Measurements from ENCODE around the gene BACE1-AS.

BACE1-AS gene

DNA sequence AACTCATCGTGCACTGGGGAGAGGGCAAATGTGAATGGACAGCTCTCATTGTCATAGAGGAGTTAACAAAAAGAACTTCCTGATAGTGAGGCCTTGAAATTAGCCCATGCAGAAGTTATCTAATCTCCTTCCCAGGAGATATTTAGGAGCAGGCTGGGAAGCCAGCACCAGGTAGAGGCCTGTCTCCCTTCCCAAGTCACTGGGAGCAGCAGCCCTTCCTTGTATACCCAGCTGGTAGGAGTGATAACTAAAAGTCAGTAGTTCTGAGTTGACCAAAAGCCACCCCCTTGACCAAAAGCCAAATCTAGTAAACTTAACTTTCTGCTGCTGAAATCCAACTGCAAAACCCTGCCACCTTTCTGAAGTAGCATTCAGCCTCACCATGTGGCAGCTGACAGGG, 1.4 kb upstream of the BACE1-AS start:
- no peak for DNase-seq (ENCODE audit: low read depth in 3 of 3, low spot score in 1 of 3)

DNA sequence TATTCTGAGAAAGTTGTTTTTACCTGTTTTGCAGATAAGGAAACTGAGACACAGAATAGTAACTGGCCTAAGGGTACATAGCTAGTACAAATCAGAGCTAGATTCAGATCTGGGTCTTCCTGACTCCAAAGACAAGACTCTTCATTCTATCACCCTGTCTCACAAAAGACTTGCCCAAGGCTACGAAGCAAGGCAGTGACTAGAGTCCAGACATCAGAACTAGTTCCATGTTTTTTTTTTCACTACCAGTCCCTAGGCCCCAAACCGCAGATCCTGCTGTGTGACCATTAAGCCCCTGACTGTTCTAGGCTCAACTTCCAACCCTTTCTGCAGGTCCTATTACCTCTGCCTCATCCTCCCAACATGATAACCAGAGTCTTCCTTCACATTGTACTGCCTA, 1.5 kb downstream of the BACE1-AS start:
- DNase-seq (ENCODE audit: low read depth in 3 of 3, low spot score in 1 of 3): no peak

DNA sequence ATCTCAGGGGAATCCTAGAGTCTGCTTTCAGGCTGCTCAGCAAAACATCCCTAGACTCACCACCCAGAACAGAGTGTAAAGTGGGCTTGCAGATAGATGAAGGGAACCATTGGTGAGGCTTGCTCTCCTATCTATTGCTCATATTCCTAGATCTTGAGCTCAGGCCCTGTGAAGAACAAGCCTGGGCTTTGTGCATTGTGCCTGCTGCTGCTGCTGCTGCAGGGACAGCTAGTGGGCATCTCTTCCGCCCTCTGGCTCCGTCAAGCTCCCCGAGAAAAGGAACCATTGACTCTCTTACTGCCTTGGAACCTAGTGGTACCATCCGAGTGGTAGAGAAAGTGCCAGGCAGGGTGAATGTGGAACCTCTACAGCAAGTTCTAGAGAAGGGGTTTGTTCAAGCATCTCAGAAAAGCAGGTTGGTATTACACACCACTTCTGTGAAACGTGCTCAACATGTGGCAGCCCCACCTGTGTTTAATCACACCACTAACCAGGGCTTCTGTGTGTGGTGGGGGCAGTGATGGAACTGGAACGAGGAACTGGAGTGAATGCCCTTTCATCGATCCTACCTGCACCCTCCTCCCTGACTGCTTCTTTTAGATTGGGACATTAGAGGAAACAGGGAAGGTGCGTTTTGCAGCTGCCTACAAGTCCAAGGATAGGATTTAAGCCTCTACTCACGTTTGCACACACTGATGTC, 4.4 kb downstream of the BACE1-AS start:
- no peak for DNase-seq (ENCODE audit: low read depth in 3 of 3, low spot score in 1 of 3)

DNA sequence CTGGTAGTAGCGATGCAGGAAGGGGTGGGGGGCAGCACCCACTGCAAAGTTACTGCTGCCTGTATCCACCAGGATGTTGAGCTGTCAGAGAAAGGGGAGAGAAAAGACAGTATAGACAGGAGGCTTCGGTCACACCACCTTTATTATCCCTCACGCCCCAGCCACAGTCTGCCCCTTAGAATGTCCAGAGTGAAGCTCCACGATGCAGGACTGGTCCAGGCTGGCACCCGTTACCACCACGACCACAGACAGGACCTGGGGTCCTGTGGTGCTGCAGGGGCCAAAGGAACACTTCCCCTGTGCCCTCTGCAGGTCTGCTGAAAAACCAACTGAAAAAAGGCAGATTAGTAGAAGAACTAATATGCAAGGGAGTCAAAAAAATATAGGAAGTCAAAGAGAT, 5.7 kb downstream of the BACE1-AS start:
- DNase-seq (ENCODE audit: low read depth in 3 of 3, low spot score in 1 of 3): no peak

DNA sequence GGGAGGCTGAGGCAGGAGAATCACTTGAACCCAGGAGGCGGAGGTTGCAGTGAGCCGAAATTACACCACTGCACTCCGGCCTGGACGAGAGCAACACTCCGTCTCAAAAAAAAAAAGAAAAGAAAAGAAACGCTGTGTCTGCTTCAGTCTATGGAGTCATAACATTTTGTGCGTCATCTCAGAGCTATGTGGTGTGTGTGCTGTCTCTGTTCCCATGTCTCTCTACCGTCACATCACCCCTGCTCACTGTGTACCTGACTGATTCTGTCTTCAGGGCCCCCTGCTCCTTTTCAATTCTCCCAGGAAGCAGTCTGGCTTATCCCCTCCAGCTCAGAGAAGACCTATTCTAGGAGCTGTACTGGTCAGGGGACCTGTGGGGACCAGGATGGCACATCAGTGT, 7.0 kb downstream of the BACE1-AS start:
- no peak for DNase-seq (ENCODE audit: low read depth in 3 of 3, low spot score in 1 of 3)

DNA sequence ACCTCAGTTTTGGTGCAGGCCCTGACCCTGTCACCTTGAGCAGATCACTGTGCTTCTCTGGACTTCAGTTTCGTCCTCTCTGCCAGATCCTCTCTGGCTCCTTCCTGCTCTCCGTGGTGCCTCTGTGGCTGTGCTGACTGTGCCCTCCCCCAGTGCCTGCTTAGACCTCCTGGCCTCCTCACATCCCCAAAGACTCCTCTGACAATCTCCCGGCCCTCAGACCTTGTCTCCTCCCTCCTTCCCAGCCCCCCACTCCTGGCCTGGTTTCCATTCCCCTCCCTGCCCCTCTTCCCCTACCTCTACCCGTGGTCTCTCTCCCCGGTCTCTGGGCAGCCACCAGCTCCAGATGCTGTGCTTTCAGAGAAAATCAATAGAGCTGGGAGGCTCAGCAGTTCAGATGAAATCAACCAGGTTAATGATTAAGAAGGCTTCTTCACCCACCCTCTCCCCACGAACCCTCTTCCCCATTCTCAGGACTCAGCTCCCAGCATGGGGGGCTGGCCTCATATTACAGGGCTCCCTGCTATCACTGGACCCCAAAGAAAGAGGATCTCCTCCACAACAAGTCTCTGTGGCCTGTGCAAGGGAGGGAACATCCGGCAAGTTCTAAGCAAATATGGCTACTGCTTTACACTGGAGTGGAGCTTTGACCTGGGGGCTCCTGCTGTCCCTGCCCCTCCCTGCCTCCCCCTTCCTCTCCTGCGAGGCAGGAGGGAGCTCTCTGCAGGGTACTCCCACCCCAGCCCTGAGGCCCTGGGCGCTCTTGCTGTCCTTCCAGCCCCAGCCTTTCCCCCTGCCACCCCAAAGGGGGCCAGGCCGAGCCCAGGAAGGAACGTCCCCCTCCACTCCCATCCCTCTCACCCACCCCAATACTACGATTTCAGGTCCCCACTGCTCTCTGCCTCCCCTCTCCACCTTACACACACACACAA, 8.5 kb downstream of the BACE1-AS start:
- no peak for DNase-seq (ENCODE audit: low read depth in 3 of 3, low spot score in 1 of 3)

DNA sequence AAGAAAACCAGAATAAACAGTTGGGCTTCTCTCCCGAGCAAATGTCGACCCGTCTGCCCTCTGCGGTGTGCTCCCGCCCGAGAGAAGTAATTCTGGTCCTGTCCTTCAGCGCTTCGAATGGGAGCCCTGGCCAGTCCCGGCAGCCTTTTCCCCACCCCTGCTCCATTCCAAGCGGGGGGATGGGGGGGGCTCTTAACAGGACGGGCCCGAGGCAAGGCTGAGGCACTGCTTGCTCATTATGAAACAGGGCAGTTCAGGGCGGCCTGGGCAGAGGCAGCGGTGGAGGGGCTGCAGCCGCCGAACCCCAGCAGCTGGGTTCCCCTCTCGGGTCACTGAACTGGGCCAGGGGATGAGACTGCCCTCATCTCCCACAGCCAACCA, 9.1 kb downstream of the BACE1-AS start:
- DNase-seq (ENCODE audit: low read depth in 3 of 3, low spot score in 1 of 3): no peak

DNA sequence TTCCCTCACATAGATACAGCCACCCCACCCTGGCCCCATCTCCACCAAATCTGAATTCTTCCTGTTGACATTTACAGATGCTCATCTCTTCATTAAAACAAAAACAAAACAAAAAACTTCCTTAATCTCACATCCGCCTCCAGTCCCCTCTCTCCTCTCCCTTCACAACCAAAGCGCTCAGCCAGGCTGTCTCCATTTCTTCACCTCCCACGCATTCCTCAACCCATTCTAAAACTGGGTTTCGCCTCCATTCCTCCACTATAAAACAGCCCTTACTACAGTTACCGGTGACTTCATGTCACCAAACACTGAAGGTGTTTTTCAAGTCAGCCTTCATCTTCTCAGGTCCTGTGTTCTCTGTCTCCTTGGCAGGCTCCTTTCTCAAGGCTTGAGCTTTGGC, 9.6 kb downstream of the BACE1-AS start:
- no peak for DNase-seq (ENCODE audit: low read depth in 3 of 3, low spot score in 1 of 3)

DNA sequence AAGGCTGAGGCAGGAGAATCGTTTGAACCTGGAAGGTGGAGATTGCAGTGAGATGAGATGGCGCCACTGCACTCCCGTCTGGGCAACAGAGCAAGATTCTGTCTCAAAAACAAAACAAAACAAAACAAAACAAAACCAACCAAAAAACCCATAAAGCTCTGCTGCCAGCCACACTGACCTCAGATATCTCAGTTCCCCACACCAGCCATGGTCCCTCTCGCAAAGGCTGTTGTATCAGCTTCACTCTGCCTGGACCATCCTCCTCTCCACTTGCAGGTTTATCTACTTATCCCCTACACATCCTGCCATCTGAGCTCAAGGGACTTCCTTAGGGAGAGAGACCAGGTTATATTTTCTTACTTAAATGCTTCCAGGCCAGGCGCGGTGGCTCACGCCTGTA, 11.1 kb downstream of the BACE1-AS start:
- DNase-seq (ENCODE audit: low read depth in 3 of 3, low spot score in 1 of 3): no peak

DNA sequence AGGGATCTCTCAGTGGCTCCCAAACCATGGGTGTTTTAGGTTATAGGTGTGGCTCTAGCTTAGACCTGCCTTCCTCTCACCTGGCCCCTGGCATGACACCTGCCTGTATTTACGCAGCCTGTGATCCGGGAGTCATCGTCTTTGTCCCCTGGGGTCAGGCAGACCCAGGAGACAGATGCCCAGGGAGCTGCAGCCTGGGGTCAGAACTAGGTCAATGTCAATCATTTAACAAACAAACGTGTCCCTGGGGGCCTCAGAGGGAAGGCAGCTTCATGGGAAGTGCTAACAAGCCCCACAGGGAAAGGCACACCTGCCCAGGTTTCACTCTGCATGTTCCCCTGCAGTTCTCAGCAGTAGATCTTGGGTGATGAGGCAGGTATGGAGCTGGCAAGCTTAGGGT, 12.0 kb downstream of the BACE1-AS start:
- DNase-seq (ENCODE audit: low read depth in 3 of 3, low spot score in 1 of 3): no peak

DNA sequence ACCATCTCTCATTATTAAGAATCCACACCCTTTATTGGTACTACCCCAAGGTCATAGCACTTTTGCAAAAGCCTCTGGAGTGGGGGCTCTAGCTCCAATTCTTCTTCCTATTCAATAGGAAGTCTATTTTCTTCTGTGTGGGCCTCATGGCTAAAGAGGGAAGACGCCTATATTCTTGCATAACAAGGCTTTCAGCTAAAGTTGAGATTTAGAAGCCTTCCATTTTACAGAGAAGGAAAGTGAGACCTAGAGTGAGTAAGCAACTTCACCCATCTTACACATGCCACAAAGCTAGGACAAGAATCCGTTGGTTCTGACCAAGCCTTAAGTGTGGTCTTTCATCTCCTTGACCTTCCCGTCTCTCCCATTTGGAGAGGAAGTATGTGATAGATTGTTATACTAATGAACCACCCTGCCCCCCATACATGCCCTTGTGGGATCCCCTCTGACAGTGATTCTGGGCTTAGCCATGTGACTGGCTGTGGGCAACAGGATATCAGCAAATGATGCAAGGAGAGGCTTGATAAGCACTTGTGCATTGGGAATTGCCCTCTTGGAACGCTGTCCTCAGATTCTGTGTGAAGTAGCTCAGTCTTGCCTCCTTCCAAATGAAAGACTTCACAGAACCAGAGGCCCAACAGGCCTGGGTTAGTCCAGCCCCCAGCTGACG, 12.6 kb downstream of the BACE1-AS start:
- DNase-seq (ENCODE audit: low read depth in 3 of 3, low spot score in 1 of 3): no peak

DNA sequence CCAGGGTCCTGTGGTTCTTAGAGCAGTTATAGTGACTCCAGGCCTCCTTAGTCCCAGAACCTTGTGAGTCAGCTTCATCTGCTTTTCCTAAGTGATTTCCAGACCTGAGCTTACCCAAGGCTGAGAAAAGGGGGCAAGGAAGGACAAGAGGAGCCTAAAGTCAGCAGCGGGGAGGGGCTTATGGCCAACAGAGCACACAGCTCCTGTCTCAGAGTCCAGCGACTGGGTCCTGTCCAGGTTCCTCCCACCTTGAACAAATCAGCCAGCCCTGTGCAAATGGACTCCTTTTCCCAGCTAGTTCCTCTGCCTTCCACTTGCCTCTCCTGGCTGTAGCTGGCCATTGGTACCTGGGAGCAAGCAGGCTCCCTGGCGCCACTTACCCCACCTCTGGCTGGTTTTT, 14.0 kb downstream of the BACE1-AS start:
- no peak for DNase-seq (ENCODE audit: low read depth in 3 of 3, low spot score in 1 of 3)

DNA sequence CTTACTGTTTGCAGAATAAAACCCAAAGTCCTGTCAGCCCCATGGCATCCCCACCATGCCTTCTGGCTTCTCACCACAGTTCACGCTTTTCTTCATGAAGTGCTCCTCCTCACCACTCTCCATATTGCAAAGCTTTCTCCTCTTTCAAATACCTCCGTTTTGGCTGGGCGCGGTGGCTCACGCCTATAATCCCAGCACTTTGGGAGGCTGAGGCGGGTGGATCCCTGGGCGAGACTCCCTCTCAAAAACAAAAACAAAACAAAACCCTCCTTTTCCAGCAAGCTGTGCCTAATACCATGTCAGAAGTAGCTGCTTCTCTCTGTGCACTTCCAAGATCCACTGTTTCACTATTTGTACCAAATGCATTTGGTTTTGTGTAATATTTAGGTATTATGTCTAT, 18.2 kb downstream of the BACE1-AS start:
- DNase-seq (ENCODE audit: low read depth in 3 of 3, low spot score in 1 of 3): no peak

DNA sequence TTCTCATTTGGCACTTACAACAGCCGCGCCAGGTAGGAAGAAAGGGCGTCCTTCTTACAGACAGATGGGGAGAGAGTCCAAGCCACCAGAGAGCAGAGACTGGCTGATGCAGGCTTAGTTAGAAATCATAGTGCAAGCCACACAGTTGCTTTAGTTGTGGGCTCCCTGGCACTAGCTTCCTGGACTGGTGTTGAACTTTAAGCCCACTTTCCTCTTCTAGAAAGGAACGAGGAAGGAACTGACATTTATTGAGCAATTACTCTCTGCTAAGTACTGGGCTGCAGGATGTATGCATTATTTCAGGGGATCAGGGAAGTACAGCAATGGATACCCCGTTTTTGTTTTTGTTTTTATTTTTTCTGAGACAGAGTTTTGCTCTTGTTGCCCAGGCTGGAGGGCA, 21.9 kb downstream of the BACE1-AS start:
- no peak for DNase-seq (ENCODE audit: low read depth in 3 of 3, low spot score in 1 of 3)

DNA sequence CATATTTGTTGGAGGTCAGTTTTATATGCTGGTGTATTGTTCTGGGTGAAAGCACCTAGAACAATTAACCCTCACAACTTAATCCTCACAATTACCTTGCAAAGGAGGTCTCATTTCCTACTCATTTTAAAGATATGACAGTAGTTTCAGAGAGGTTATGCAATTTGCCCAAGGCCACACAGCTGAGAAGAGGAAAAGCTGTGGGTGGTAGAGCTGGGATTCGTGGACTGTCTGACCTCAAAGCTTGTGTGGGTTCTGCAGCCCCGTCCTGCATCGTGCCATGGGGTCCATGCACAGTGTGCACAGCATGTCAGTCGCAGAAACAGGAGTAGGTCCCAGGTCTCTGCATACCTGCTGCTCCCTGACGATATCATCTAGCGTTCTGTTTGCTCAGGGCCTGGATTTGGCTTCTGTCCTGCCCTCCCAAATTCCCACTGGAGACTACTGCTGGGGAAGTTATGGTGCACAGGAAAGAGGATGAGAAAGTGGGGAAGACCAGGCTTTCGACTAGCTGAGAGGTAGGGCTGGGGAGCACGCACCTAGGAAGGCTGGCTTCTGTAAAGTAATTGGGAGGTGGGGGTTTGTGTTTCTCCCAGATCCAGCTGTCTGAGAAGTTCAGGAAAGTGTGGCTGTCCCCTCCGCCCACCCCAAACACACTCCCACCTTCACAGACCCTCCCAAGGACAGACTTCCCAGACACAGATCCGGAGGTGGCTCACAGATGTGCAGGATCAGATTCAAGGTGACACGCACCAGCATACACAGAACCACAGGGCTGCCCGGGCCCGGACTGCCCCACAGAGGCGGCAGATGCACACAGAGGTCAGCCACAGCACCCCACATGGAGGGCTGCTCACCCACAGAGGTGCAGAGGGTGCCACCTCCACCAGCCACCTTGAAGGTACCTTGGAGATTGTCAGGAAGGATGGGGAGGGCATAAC, 23.0 kb downstream of the BACE1-AS start:
- no peak for DNase-seq (ENCODE audit: low read depth in 3 of 3, low spot score in 1 of 3)

DNA sequence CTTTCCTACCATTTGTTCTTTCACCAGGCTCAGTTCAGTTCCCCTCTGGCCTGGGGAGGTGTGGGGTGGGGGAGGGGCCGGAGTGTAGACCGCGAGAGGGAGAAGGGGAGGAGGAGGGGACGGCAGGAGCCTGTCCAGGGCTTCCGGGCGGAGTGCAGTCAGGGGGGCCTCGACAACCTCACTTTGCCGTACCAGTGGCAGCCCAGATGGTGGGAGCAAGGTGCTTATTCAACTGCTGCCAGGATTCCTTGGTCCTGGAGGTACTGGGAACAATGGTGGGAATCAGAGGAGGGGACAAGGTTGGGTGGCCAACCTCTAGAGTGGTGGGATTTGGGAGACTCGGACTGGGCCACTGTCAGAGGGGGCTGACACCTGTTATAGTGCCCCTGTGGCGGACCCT, 23.7 kb downstream of the BACE1-AS start:
- no peak for DNase-seq (ENCODE audit: low read depth in 3 of 3, low spot score in 1 of 3)

DNA sequence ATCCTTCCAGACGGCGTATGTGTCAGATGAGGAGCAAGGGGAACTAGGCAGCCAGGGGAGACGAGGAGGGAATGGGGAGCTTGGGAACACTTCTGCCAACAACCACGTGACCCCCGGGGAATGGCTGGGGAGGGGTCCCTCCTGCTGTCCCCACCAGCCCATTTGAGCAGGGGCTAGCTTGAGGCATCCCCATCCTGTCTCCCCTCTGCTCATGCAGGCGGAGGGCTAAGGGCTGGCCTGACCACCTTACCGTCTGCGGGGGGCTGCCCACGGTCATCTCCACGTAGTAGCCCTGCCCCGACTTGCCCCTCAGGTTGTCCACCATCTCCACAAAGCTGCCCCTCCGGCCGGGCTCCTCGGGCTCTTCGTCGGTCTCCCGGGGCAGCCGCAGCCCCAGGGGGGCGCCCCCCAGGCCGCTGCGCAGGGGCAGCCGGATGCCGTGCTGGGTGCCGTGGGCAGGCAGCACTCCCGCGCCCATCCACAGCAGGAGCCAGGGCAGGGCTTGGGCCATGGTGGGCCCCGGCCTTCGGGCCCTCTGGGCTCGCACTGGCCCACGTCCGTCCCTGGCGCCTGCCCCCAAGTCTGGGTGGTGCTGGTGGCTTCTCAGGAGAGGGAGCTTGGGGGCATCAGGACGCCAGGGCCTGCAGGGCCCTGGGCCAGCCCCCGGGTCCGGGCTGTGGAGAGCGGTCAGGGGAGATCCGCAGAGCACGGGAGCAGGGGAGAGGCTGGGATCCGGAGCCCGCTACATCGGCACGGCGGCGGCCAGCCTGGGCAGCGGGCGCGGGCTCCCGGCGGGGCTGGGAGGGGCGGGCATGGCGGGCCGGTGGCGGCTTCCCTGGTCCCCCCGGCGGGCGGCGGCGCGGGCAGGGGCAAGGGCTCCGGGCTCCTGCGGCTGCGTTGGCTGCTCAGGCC, 24.4 kb downstream of the BACE1-AS start:
- DNase-seq (ENCODE audit: low read depth in 3 of 3, low spot score in 1 of 3): no peak

DNA sequence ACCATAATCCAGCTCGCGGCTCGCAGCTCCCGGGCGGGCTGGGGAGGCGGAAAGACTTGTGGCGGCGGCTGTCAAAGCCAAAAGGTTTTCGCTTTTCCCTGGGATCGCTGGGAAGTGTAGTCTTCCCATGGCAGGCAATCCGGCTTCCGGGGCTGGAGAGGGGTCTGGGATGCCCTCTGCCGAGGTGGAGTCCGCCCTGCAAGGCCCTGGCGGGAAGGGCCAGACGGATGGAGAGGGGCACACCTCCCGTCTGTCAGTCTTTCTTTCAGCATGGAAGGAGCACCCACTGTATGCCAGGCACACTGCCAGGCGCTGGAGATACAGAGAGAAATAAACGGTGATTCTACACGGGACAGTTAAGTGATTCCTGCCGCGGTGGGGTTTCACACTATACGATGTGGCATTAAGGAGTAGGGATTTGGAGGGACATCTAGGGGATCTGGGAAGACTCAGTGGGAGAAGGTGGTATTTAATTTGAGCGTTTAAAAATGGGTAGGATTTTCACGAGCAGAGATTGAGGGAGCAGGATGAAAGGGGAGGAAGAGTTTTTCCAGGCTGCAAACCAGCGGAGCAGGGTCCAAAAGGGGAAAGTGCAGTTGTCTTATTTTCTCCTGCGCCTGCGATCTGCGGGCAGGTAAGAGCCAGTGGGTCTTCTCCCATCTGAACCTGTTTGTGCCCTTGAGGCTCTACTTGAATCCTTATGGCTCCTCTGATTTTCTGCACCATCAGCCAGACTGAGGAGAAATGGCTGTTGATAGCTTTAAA, 25.2 kb downstream of the BACE1-AS start, which contains the start of gene BACE1:
Gene BACE1 (minus strand): TSS at position 60 of the 765 bp plus-strand sequence. CDS start 461 bp downstream, outside the sequence.
- no peak for DNase-seq (ENCODE audit: low read depth in 3 of 3, low spot score in 1 of 3)

DNA sequence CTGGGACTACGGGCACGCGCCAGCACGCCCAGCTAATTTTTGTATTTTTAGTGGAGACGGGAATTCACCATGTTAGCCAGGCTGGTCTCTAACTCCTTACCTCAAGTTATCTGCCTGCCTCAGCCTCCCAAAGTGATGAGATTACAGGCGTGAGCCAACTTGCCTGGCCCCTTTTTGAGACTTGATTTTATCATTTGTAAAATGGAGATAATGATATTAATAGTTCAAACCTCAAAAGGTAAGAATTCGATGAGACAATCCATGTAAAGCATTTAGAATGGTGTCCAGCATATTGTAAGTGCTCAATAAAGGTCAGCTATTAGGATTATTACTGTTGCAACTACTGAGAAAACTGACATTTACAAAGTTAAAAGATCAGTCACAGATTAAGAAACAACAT, 27.6 kb downstream of the BACE1-AS start:
- DNase-seq (ENCODE audit: low read depth in 3 of 3, low spot score in 1 of 3): no peak
